NCI-H2227 treated with DMSO at 0.1 percent for 48 hours (cell line): ENCODE data around the gene DNAJB8.

Source experiments
- DNase-seq: peaks from one replicate; lab custom pipeline; 2025; lab: John Stamatoyannopoulos, UW

Gene DNAJB8

GRCh38 chr3:128482666-128483656, 16.3 kb upstream of the DNAJB8 start:
- DNase-seq: no peak

- DNase-seq: no peak
Measured at GRCh38 chr3:128482175-128482574, 15.5 kb upstream of the DNAJB8 start.

- DNase-seq: no peak
Measured at GRCh38 chr3:128481438-128481942, 14.8 kb upstream of the DNAJB8 start.

- no peak for DNase-seq
Measured at GRCh38 chr3:128480717-128481437, 14.2 kb upstream of the DNAJB8 start.

- DNase-seq: no peak
Measured at GRCh38 chr3:128480278-128480677, 13.6 kb upstream of the DNAJB8 start.

- DNase-seq: no peak
Measured at GRCh38 chr3:128479558-128480086, 12.9 kb upstream of the DNAJB8 start.

GRCh38 chr3:128478576-128479506, 12.2 kb upstream of the DNAJB8 start:
- DNase-seq: no peak

GRCh38 chr3:128476659-128477058, 10.0 kb upstream of the DNAJB8 start:
- no peak for DNase-seq

- no peak for DNase-seq
Measured at GRCh38 chr3:128475355-128475754, 8.7 kb upstream of the DNAJB8 start.

GRCh38 chr3:128473737-128474136, 7.0 kb upstream of the DNAJB8 start:
- no peak for DNase-seq

- DNase-seq: no peak
Measured at GRCh38 chr3:128473180-128473519, 6.5 kb upstream of the DNAJB8 start.

GRCh38 chr3:128472449-128473179, 5.9 kb upstream of the DNAJB8 start:
- no peak for DNase-seq

GRCh38 chr3:128471720-128472119, 5.0 kb upstream of the DNAJB8 start:
- DNase-seq: no peak

- DNase-seq: no peak
Measured at GRCh38 chr3:128471110-128471509, 4.4 kb upstream of the DNAJB8 start.

GRCh38 chr3:128470134-128470899, 3.6 kb upstream of the DNAJB8 start:
- DNase-seq: no peak

GRCh38 chr3:128469556-128469955, 2.9 kb upstream of the DNAJB8 start:
- DNase-seq: no peak

- DNase-seq: no peak
Measured at GRCh38 chr3:128468791-128469527, 2.3 kb upstream of the DNAJB8 start.

- no peak for DNase-seq
Measured at GRCh38 chr3:128468285-128468790, 1.6 kb upstream of the DNAJB8 start.

GRCh38 chr3:128464702-128465101, 2.0 kb downstream of the DNAJB8 start:
- DNase-seq: no peak
